ENCODE data around the gene BDNF. TPM values are rescaled to one million over a fixed set of nuclear protein-coding genes. Genes with fewer than 3 reads are reported as not detected.

Gene BDNF
- polyA plus RNA-seq, 1 experiment = 47.4 TPM

DNA sequence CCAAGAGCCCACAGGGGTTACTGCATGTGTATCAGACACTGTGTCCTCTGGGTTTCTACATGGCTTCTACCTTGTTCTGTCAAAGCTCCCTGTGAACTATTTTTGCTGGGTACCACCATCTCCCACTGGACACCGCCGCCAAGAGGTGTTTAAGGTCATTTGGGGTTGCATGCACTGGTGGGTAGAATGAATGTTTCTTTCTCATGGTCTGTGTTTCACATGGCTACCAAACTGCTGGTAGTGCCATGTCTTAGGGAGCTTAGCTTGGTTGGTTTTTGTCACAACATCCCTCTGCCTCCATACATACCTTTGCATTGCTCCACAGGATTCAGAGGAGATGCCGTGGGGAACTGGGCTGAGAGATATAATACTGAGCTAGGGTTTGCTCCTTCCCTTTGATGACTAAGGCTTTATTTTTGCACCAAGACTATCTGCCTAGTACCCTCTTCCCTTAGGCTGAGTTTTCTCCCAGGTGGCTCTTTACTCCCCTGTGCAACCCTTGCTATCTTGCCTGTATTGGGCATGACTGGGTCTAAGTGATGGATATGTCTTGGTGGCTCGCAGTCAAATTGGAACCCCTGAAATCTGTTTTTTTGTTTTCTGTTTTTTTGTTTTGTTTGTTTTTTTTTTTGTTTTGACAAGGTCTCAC, 73.2 kb downstream of the BDNF start:
- Histone ChIP-seq H3K36me3 (ENCODE audit: control insufficient read depth, insufficient read depth, low read length) (no peaks in the 10 kb centered on the region), H3K27me3 (ENCODE audit: control insufficient read depth, insufficient read depth, low read length) (peaks cover 1% of the 10 kb centered on the region), H3K4me3 (ENCODE audit: low read depth, low read length) (no peak overlapping the region)
- ChIA-PET CTCF (no interaction called here), POLR2A (no interaction called here)
- DNase-seq (ENCODE audit: low read depth) = no peak
- TF ChIP-seq, protein P1, sequence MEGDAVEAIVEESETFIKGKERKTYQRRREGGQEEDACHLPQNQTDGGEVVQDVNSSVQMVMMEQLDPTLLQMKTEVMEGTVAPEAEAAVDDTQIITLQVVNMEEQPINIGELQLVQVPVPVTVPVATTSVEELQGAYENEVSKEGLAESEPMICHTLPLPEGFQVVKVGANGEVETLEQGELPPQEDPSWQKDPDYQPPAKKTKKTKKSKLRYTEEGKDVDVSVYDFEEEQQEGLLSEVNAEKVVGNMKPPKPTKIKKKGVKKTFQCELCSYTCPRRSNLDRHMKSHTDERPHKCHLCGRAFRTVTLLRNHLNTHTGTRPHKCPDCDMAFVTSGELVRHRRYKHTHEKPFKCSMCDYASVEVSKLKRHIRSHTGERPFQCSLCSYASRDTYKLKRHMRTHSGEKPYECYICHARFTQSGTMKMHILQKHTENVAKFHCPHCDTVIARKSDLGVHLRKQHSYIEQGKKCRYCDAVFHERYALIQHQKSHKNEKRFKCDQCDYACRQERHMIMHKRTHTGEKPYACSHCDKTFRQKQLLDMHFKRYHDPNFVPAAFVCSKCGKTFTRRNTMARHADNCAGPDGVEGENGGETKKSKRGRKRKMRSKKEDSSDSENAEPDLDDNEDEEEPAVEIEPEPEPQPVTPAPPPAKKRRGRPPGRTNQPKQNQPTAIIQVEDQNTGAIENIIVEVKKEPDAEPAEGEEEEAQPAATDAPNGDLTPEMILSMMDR (IDR thresholded peaks at IDR 0.05; ENCODE audit: insufficient read depth, low read depth, low read length) = no peak

DNA sequence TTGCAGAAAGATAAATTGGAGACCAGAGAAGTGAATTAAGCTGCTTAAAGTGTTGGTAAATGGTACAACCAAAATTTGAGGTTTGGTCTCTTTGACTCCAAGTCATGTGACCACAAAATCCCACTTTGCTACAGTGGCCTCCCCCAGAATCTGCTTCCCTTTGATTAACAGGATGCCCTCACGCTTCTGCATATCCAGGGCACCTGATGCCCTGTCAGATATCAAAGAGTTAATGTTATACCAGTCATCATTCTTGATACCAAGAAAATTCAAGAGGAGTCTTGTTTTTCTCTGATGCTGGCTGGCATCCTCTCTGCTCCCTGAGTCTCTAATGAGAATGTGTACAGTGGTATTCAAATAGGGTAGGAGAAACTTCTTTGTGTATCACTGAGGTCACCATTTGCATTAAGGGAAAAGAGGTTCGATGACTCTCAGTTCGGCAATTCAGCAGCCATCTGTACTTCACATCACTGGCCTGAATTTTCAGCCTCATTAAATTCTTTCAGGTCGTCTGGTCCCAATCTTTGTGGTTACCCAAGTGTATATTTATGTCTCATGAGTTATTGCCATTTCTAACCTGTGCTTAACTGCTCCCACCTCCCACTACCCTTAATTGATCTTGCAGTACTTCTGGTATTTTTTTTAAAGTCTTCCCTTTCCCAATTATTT, 73.9 kb downstream of the BDNF start:
- no peak for DNase-seq (ENCODE audit: low read depth)
- Histone ChIP-seq H3K36me3 (ENCODE audit: control insufficient read depth, insufficient read depth, low read length) (no peaks in the 10 kb centered on the region), H3K4me3 (ENCODE audit: low read depth, low read length) (no peak overlapping the region), H3K27me3 (ENCODE audit: control insufficient read depth, insufficient read depth, low read length) (peaks cover 1% of the 10 kb centered on the region)
- CTCF ChIA-PET = interaction anchor here (0.7 kb wide), 1 partner anchor 25 kb away, joined by 3 read pairs; no protein-coding TSS in a partner anchor
- POLR2A ChIA-PET = no interaction called here
- TF ChIP-seq, protein P1 (IDR thresholded peaks at IDR 0.05; ENCODE audit: insufficient read depth, low read depth, low read length) = no peak

DNA sequence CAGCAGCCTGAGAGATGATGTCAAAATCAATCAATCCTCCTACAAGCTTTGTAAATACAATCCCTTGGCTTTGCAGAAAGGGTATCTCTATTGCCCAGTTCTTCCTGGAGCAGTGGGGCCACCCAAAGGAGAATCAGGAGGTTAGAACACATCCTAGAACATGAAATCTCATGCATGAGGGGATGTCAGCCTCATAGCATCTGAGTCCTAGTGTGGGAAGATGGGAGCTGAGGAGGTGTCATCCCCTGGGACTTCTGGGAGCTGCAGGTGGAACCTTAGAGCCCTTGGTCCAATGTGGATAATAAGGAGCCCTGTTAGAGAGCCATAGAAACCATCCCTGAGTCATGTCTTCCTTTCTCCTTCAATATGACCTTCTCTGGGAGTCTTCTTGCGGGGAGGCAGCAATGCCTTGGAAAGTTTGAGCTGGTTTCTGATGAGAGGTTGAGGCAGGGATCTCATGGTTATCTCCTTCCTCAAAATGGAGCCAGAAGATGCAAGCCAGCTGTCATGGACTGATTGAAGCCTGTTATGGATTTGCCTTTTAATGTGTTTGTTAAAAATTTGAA, 74.8 kb downstream of the BDNF start:
- POLR2A ChIA-PET = no interaction called here
- TF ChIP-seq, protein P1 (IDR thresholded peaks at IDR 0.05; ENCODE audit: insufficient read depth, low read depth, low read length) = no peak
- DNase-seq (ENCODE audit: low read depth) = no peak
- no peak overlapping the region for H3K4me3 ChIP-seq (ENCODE audit: low read depth, low read length)
- CTCF ChIA-PET = interaction anchor here (0.7 kb wide), 1 partner anchor 26 kb away, joined by 3 read pairs; no protein-coding TSS in a partner anchor
- H3K36me3 ChIP-seq (ENCODE audit: control insufficient read depth, insufficient read depth, low read length) = no peaks in the 10 kb centered on the region
- H3K27me3 ChIP-seq (ENCODE audit: control insufficient read depth, insufficient read depth, low read length) = peaks cover 1% of the 10 kb centered on the region

DNA sequence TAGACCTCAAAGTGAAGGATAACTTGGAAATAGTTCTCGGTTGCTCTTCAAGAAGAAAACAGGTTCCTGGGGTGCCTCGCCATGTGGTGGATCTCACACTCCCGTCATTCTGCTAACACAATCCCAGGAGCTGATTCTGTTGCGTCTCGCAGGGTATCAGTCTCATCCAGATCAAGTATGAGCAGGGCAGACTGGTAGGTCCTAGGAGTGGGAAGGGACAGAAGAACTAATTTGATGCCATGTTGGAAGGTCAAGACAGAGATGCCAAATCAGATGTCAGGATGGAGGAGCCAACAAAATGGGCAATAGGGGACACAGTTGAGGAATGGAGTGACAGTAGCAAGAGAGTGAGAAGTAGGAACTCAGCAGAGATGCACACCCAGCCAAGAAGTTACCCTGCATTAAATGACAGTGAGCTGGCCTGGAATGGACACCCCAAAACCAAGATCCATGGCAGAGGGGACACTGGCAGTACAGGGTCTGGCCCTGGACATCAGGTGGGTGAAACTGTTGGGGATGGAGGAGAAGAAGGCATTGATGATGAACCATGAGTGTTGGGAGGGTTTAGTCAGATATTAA, 76.2 kb downstream of the BDNF start:
- H3K36me3 ChIP-seq (ENCODE audit: control insufficient read depth, insufficient read depth, low read length) = no peaks in the 10 kb centered on the region
- ChIA-PET CTCF (no interaction called here), POLR2A (no interaction called here)
- no peak for DNase-seq (ENCODE audit: low read depth)
- TF ChIP-seq, protein P1 (IDR thresholded peaks at IDR 0.05; ENCODE audit: insufficient read depth, low read depth, low read length) = no peak
- no peak overlapping the region for H3K4me3 ChIP-seq (ENCODE audit: low read depth, low read length)
- peaks cover 1% of the 10 kb centered on the region for H3K27me3 ChIP-seq (ENCODE audit: control insufficient read depth, insufficient read depth, low read length)
